Liver (tissue), 3 donors: Measurements from ENCODE around the gene CRACR2B.

ENCODE experiments used
- TF ChIP-seq, protein P1 (sequence below): fragments of 150-350 bp; IDR thresholded peaks from 2 replicates; pipeline ENCODE4 v1.5.1; 2017; ENCODE audit warnings: improper control_type of control experiment, low read depth, low read length; ENCODE audit not compliant: missing input control
- TF ChIP-seq, protein P2 (sequence below): IDR thresholded peaks from 2 replicates; pipeline ENCODE4 v1.6.1; 2016; ENCODE audit warnings: antibody characterized with exemption
- donor health status: healthy.
- donor health status: healthy.

DNA sequence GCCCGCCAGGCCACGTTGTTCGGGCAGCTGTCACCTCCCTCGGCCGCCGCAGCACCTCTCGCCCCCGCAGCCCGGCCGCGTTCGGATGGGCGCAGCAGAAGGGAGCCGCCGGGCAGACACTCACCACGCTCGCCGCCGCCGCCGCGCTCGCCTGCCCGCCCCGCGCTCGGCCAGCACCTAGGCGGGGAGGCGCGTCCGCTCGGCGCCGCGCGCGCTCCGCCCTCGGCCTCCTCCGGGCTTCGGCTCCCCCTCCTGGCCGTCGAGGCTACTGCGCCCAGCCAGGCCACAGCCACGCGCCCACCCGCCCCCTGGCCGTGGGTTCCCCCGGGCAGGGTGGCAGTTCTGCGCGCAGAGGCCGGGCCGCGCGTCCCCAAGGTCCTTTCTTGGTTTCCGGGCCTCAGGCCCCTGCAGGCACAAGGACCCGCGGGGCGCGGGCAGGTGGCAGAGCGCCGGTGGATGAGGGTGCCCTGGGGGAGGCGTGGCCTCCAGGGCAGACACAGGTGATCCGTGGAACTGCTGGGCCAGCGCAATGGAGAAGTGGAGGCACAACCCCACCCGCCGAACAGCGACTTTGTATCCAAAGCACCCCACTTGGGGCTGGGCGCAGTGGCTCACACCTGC is 29.5 kb upstream of the CRACR2B start, which contains the start of gene SLC25A22:
- TF ChIP-seq, protein P1, sequence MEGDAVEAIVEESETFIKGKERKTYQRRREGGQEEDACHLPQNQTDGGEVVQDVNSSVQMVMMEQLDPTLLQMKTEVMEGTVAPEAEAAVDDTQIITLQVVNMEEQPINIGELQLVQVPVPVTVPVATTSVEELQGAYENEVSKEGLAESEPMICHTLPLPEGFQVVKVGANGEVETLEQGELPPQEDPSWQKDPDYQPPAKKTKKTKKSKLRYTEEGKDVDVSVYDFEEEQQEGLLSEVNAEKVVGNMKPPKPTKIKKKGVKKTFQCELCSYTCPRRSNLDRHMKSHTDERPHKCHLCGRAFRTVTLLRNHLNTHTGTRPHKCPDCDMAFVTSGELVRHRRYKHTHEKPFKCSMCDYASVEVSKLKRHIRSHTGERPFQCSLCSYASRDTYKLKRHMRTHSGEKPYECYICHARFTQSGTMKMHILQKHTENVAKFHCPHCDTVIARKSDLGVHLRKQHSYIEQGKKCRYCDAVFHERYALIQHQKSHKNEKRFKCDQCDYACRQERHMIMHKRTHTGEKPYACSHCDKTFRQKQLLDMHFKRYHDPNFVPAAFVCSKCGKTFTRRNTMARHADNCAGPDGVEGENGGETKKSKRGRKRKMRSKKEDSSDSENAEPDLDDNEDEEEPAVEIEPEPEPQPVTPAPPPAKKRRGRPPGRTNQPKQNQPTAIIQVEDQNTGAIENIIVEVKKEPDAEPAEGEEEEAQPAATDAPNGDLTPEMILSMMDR = peak; percentile 78
- TF ChIP-seq, protein P2, sequence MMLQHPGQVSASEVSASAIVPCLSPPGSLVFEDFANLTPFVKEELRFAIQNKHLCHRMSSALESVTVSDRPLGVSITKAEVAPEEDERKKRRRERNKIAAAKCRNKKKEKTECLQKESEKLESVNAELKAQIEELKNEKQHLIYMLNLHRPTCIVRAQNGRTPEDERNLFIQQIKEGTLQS = no peak
